ENCODE data around the gene ARHGEF10L.

The ARHGEF10L gene

DNA sequence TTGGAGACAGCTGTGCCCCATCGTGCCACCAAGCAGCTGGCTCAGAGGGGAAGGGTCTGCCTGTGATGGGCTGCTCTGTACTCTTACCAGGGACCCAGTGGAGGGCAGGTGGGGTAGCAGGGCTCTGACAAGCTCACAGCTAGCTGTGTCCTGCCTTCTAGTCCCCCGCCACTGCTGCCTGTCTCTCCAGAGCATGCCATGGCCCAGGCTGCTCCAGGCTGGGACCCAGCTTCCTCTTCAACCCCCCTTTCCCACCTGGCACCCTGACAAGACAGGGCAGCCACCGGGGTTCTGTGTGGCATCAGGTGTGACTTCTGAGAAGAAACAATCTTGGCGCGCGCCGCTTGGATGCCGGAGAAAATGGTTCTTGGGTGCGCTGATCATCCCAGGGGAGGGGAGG is 123.3 kb downstream of the ARHGEF10L start:
- H3K79me2 ChIP-seq (ENCODE audit: control insufficient read depth, insufficient read depth, low read length, unreplicated experiment), result no peaks in the 10 kb centered on the region
- no peaks in the 10 kb centered on the region for H3K4me1 ChIP-seq (ENCODE audit: control insufficient read depth, insufficient read depth, low read length, unreplicated experiment)
- H3K36me3 ChIP-seq (ENCODE audit: insufficient read depth, low read length), result peaks cover 6% of the 10 kb centered on the region; the same call in 1 of the 2 replicates
- no peaks in the 10 kb centered on the region for H3K27me3 ChIP-seq (ENCODE audit: insufficient read depth, low read length)
- no peak overlapping the region for H2AFZ ChIP-seq (ENCODE audit: low read length, unreplicated experiment)
- no peak overlapping the region for H3K4me3 ChIP-seq (ENCODE audit: low read depth, low read length)
- H3K27ac ChIP-seq (ENCODE audit: low read depth, low read length), result no peak overlapping the region

DNA sequence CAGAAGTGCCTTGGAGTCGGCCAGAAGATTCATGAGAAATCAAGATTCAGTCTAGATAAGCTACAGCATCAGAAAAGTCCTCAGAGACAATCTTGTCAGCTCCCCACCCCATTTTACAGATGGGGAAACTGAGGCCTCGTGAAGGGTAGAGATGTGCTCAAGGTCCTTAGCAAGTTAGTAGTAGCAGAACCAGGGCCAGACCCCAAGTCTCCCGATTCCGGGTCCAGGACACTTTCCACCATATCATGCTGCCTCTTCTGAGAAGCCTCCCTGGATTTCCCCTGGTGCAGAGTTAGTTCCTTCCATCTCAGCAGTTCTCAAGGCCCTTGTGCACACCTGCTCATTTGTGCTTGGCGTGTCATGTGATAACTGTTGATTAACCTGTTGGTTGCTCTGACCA is 124.1 kb downstream of the ARHGEF10L start:
- Histone ChIP-seq H3K36me3 (ENCODE audit: insufficient read depth, low read length) (peaks cover 4% of the 10 kb centered on the region; the same call in 1 of the 2 replicates), H3K27ac (ENCODE audit: low read depth, low read length) (no peak overlapping the region), H3K4me3 (ENCODE audit: low read depth, low read length) (no peak overlapping the region), H2AFZ (ENCODE audit: low read length, unreplicated experiment) (no peak overlapping the region), H3K79me2 (ENCODE audit: control insufficient read depth, insufficient read depth, low read length, unreplicated experiment) (no peaks in the 10 kb centered on the region), H3K4me1 (ENCODE audit: control insufficient read depth, insufficient read depth, low read length, unreplicated experiment) (no peaks in the 10 kb centered on the region), H3K27me3 (ENCODE audit: insufficient read depth, low read length) (no peaks in the 10 kb centered on the region)

DNA sequence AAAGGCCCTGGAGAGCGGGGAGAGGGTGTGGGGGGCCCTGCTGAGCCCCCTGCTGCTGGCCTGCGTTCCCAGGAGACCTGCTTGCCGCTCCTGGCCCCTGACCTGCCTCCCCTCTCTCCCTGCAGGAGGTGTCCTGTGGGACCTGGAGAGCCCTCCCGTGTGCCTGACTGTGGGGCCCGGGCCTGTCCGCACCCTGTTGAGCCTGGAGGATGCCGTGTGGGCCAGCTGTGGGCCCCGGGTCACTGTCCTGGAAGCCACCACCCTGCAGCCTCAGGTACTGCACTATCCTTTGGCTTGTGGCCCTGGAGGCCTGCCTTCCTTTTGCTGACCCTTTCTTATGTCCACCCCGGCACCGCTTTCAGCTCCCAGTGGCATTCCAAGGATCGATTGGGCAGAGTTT is 124.8 kb downstream of the ARHGEF10L start:
- H2AFZ ChIP-seq (ENCODE audit: low read length, unreplicated experiment), result no peak overlapping the region
- no peaks in the 10 kb centered on the region for H3K79me2 ChIP-seq (ENCODE audit: control insufficient read depth, insufficient read depth, low read length, unreplicated experiment)
- H3K27ac ChIP-seq (ENCODE audit: low read depth, low read length), result no peak overlapping the region
- no peak overlapping the region for H3K4me3 ChIP-seq (ENCODE audit: low read depth, low read length)
- H3K27me3 ChIP-seq (ENCODE audit: insufficient read depth, low read length), result no peaks in the 10 kb centered on the region
- peaks cover 4% of the 10 kb centered on the region; the same call in 1 of the 2 replicates for H3K36me3 ChIP-seq (ENCODE audit: insufficient read depth, low read length)
- no peaks in the 10 kb centered on the region for H3K4me1 ChIP-seq (ENCODE audit: control insufficient read depth, insufficient read depth, low read length, unreplicated experiment)

DNA sequence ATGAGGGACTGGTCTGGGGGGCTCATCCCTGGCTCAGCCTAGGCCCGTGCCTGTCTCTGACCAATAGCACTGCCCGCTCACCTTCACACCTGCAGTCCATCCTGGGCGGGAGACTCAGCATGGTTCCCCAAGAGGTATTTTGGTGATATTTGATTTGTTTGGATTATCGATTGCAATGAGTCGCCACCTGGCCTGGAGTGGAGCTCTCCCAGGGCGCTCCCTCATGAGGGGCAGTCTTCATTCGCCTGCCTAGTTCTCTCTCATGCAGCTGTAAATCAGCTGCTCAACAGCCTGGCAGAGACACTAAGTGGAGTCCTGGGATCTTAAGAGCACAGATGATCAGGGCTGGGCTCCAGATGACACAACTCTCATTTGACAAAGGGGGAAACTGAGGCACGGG is 125.6 kb downstream of the ARHGEF10L start:
- Histone ChIP-seq H3K27me3 (ENCODE audit: insufficient read depth, low read length) (no peaks in the 10 kb centered on the region), H3K4me3 (ENCODE audit: low read depth, low read length) (no peak overlapping the region), H3K79me2 (ENCODE audit: control insufficient read depth, insufficient read depth, low read length, unreplicated experiment) (no peaks in the 10 kb centered on the region), H3K36me3 (ENCODE audit: insufficient read depth, low read length) (peaks cover 4% of the 10 kb centered on the region; the same call in 1 of the 2 replicates), H2AFZ (ENCODE audit: low read length, unreplicated experiment) (no peak overlapping the region), H3K27ac (ENCODE audit: low read depth, low read length) (no peak overlapping the region), H3K4me1 (ENCODE audit: control insufficient read depth, insufficient read depth, low read length, unreplicated experiment) (no peaks in the 10 kb centered on the region)

DNA sequence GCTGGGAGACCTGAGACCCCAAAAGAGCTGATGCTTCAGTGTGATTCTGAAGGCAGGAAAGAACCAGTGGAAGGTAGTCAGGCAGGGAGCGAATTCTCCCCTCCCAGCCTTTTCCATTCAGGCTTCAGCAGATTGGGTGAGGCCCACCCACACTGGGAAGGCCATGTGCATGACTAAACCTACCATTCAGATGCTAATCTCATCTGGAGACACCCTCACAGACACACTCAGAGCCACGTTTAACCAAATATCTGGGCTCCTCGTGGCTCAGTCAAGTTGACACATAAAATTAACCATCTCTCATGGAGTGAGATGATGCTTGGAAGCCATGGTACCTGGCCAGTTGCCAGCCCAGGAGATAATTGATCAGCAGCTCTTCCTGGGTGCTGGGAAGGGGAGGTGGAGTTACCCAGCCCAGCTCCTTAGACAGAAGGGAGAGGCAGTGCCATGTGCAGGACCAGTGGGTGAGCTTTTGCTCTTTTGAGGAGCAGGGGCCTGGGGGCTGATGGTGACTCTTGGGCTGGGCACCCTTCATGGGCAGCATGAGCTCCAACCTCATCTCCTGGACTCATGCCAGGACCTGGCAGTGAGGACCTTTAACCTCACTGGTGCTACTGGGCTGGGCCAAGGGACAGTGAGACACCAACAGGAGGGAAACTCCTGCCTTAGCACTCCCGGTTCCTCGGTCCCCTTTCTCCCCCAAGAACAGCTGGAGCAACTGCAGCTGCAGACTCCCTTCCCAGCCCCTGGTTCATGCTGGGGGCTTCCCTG is 126.6 kb downstream of the ARHGEF10L start:
- Histone ChIP-seq H2AFZ (ENCODE audit: low read length, unreplicated experiment) (no peak overlapping the region), H3K27me3 (ENCODE audit: insufficient read depth, low read length) (no peaks in the 10 kb centered on the region), H3K27ac (ENCODE audit: low read depth, low read length) (no peak overlapping the region), H3K4me1 (ENCODE audit: control insufficient read depth, insufficient read depth, low read length, unreplicated experiment) (no peaks in the 10 kb centered on the region), H3K4me3 (ENCODE audit: low read depth, low read length) (no peak overlapping the region), H3K79me2 (ENCODE audit: control insufficient read depth, insufficient read depth, low read length, unreplicated experiment) (no peaks in the 10 kb centered on the region), H3K36me3 (ENCODE audit: insufficient read depth, low read length) (peaks cover 4% of the 10 kb centered on the region; the same call in 1 of the 2 replicates)

DNA sequence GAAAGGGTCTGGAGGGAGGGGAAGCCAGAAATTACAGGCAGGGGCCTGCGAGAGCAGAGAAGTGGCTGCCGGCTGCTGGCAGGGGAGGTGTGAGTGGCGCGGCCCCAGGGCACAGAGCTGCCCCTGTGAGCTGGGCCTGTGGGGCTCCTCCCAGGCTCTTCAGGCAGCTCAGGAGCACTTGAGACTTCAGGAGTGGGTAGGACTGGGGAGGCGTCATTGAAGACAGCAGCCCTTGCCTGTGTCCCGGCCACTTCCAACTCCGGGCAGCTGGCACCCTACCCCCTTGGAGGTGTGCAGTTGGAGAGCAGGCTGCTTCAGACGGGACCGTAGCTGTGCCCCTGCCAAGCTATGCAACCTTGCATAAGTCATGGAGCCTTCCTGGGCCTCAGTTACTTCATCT is 128.1 kb downstream of the ARHGEF10L start:
- Histone ChIP-seq H3K27me3 (ENCODE audit: insufficient read depth, low read length) (no peaks in the 10 kb centered on the region), H3K79me2 (ENCODE audit: control insufficient read depth, insufficient read depth, low read length, unreplicated experiment) (no peaks in the 10 kb centered on the region), H3K27ac (ENCODE audit: low read depth, low read length) (no peak overlapping the region), H3K4me3 (ENCODE audit: low read depth, low read length) (no peak overlapping the region), H3K36me3 (ENCODE audit: insufficient read depth, low read length) (peaks cover 4% of the 10 kb centered on the region; the same call in 1 of the 2 replicates), H2AFZ (ENCODE audit: low read length, unreplicated experiment) (no peak overlapping the region), H3K4me1 (ENCODE audit: control insufficient read depth, insufficient read depth, low read length, unreplicated experiment) (no peaks in the 10 kb centered on the region)

DNA sequence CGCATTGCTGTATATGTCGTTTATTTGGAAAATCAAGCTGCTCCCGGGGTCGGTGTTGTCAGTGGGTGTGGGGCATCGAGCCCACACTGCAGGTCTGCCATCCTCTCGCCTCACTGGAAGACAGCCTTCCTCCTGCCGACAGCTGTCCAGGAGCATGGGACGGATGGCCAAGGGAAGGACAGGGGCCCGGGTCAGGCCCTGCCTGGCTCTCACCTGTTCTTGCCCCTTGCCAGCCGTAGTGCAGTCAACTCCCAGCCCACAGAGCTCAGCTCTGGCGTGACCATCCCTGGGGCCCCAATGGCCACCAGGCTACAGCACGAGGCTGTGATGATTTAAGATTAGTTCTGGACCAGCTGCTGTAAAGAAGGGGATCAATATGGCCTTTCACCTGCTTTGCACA is 128.7 kb downstream of the ARHGEF10L start:
- Histone ChIP-seq H3K36me3 (ENCODE audit: insufficient read depth, low read length) (peaks cover 4% of the 10 kb centered on the region; the same call in 1 of the 2 replicates), H3K27me3 (ENCODE audit: insufficient read depth, low read length) (no peaks in the 10 kb centered on the region), H3K79me2 (ENCODE audit: control insufficient read depth, insufficient read depth, low read length, unreplicated experiment) (no peaks in the 10 kb centered on the region), H2AFZ (ENCODE audit: low read length, unreplicated experiment) (no peak overlapping the region), H3K4me3 (ENCODE audit: low read depth, low read length) (no peak overlapping the region), H3K27ac (ENCODE audit: low read depth, low read length) (no peak overlapping the region), H3K4me1 (ENCODE audit: control insufficient read depth, insufficient read depth, low read length, unreplicated experiment) (no peaks in the 10 kb centered on the region)

DNA sequence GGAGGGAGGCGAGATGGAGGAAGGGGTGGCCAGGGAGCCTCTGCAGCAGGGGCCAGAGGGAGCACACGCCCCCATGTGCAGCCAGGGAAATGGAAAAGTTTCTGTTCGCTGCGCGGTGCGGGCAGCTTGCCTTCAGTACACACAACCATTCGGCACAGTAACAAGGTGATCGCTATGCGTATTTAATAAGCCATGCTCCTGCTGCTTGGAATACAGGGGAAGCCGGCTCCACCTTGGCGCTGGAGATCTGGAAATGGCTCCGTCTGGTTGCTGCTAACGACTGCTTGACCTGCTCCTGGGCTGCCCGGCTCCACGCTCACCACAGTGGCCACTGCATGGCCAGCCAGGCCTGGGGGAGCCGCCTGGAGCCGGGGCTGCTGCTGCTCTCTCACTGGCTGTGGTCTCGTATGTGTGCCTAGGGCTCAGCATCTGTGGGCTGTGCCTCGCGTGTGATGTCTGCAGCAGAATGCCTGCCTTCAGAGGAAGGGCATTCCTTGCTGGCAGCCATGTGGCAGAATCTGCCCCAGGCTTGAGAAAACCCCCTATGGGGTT is 129.2 kb downstream of the ARHGEF10L start:
- H3K4me1 ChIP-seq (ENCODE audit: control insufficient read depth, insufficient read depth, low read length, unreplicated experiment), result no peaks in the 10 kb centered on the region
- H2AFZ ChIP-seq (ENCODE audit: low read length, unreplicated experiment), result no peak overlapping the region
- no peaks in the 10 kb centered on the region for H3K79me2 ChIP-seq (ENCODE audit: control insufficient read depth, insufficient read depth, low read length, unreplicated experiment)
- H3K4me3 ChIP-seq (ENCODE audit: low read depth, low read length), result no peak overlapping the region
- H3K36me3 ChIP-seq (ENCODE audit: insufficient read depth, low read length), result peaks cover 4% of the 10 kb centered on the region; the same call in 1 of the 2 replicates
- no peaks in the 10 kb centered on the region for H3K27me3 ChIP-seq (ENCODE audit: insufficient read depth, low read length)
- no peak overlapping the region for H3K27ac ChIP-seq (ENCODE audit: low read depth, low read length)

DNA sequence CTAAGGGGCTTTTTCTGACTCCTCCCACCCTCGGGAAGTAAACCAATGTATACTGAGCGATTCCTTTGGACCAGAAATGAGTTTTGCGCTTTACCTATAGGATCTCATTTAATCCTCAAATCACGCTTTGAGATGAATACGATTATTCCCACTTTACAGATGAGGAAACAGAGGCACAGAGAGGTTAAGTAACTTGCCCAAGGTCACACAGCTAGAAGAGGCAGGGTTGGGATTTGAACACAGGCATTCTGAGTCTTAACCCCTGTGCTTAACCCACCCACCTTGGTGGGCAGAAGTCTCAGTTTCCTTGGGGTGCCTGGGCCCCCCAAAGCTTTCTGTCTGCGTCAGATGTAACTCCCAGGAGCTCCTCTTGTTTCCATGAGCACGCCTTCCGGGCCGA is 129.8 kb downstream of the ARHGEF10L start:
- H3K27ac ChIP-seq (ENCODE audit: low read depth, low read length), result no peak overlapping the region
- H3K4me3 ChIP-seq (ENCODE audit: low read depth, low read length), result no peak overlapping the region
- H3K36me3 ChIP-seq (ENCODE audit: insufficient read depth, low read length), result peaks cover 4% of the 10 kb centered on the region; the same call in 1 of the 2 replicates
- H3K79me2 ChIP-seq (ENCODE audit: control insufficient read depth, insufficient read depth, low read length, unreplicated experiment), result no peaks in the 10 kb centered on the region
- H3K4me1 ChIP-seq (ENCODE audit: control insufficient read depth, insufficient read depth, low read length, unreplicated experiment), result no peaks in the 10 kb centered on the region
- no peak overlapping the region for H2AFZ ChIP-seq (ENCODE audit: low read length, unreplicated experiment)
- no peaks in the 10 kb centered on the region for H3K27me3 ChIP-seq (ENCODE audit: insufficient read depth, low read length)

DNA sequence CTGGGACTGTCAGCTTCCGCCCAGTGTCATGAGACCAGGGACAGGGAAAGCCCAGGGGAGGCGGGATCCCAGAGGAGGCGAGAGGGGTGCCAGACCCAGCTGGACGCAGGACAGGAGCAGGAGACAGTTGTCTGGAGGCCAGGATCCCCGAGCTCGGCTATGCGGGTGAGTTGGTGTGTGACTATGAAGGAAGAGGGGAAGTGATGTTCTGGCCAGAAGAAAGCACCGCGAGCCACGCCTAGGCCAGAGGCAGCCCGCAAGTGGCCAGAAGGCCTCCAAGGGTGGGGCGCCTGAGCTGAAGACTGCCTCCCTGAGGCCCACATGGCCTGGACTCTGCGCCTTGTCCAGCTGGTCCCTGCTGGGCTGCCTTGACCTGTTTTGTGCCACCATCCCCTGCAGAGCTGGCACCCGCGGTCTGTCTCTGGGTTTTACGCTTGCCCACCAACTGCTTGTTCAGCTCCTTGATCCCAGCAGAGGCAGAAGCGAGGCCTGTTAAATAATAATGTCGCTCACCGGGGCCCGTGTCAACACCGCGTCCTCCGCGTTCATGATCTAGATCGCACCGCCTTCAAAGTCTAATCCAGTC is 130.5 kb downstream of the ARHGEF10L start:
- no peaks in the 10 kb centered on the region for H3K79me2 ChIP-seq (ENCODE audit: control insufficient read depth, insufficient read depth, low read length, unreplicated experiment)
- H3K36me3 ChIP-seq (ENCODE audit: insufficient read depth, low read length), result peaks cover 3% of the 10 kb centered on the region; the same call in 1 of the 2 replicates
- H3K27ac ChIP-seq (ENCODE audit: low read depth, low read length), result no peak overlapping the region
- H3K27me3 ChIP-seq (ENCODE audit: insufficient read depth, low read length), result no peaks in the 10 kb centered on the region
- H2AFZ ChIP-seq (ENCODE audit: low read length, unreplicated experiment), result no peak overlapping the region
- no peak overlapping the region for H3K4me3 ChIP-seq (ENCODE audit: low read depth, low read length)
- H3K4me1 ChIP-seq (ENCODE audit: control insufficient read depth, insufficient read depth, low read length, unreplicated experiment), result no peaks in the 10 kb centered on the region

Data from ACC112 (cell line).